HEK293T (cell line): ENCODE results near the gene RAD18.

Source experiments
- BHLHE40 ChIP-seq: fragments of 450-650 bp; IDR thresholded peaks from 2 replicates; pipeline ENCODE4 v1.6.1; 2016; ENCODE audit warnings: mild to moderate bottlenecking, moderate library complexity, borderline replicate concordance
- FOXK2 ChIP-seq: fragments of 450-650 bp; IDR thresholded peaks from 2 replicates; pipeline ENCODE4 v1.6.1; 2016; ENCODE audit warnings: mild to moderate bottlenecking
- FOXM1 ChIP-seq: fragments of 450-650 bp; IDR thresholded peaks from 2 replicates; pipeline ENCODE4 v1.6.1; 2017; ENCODE audit warnings: mild to moderate bottlenecking, borderline replicate concordance
- HDGF ChIP-seq: fragments of 450-650 bp; IDR thresholded peaks from 2 replicates; pipeline ENCODE4 v1.6.1; 2017; ENCODE audit warnings: antibody characterized with exemption, borderline replicate concordance
- SP1 ChIP-seq: fragments of 450-650 bp; IDR thresholded peaks from 2 replicates; pipeline ENCODE4 v1.6.1; 2017
- SUZ12 ChIP-seq: fragments of 450-650 bp; IDR thresholded peaks from 2 replicates; pipeline ENCODE4 v1.6.1; 2016; ENCODE audit warnings: mild to moderate bottlenecking
- TARDBP ChIP-seq: fragments of 450-650 bp; IDR thresholded peaks from 2 replicates; pipeline ENCODE4 v1.6.1; 2016

GRCh38 chr3:8986741-8987140 is 23.5 kb upstream of the RAD18 start:
- TF ChIP-seq SP1 (no peak), FOXK2 (no peak), FOXM1 (no peak), TARDBP (no peak), SUZ12 (no peak), BHLHE40 (no peak), HDGF (no peak)
